Esophagus squamous epithelium (tissue), 5 donors: Measurements from ENCODE around the gene WDR75. TPM values are rescaled to one million over a fixed set of nuclear protein-coding genes. Genes with fewer than 3 reads are reported as not detected.

Experiments
- DNase-seq: peaks from one replicate; lab custom pipeline; 2025; lab: John Stamatoyannopoulos, UW
- H3K27ac ChIP-seq, 4 donors: fragments of 200-600 bp; sonication (generic); one replicate each; pipeline ENCODE4 v1.5.1; 2016 to 2019; ENCODE audit warnings: mild to moderate bottlenecking in 1 of 4
- H3K27me3 ChIP-seq, 4 donors: fragments of 200-600 bp; sonication (generic); 1 replicate in 3 of 4; 2 replicates in 1 of 4; pipeline versions ENCODE4 v1.5.1 to v1.6.0; 2017 to 2021; ENCODE audit warnings: antibody characterized with exemption in 1 of 4
- H3K36me3 ChIP-seq, 3 donors: fragments of 200-600 bp; sonication (generic); one replicate each; pipeline ENCODE4 v1.5.1; 2016 to 2019
- H3K4me1 ChIP-seq, 3 donors: fragments of 200-600 bp; sonication (generic); one replicate each; pipeline ENCODE4 v1.5.1; 2017 to 2019
- H3K4me3 ChIP-seq, 4 donors: fragments of 200-600 bp; sonication (generic); 1 replicate in 3 of 4; 2 replicates in 1 of 4; pipeline ENCODE4 v1.5.1; 2016 to 2019; ENCODE audit warnings: mild to moderate bottlenecking in 2 of 4, moderate library complexity in 1 of 4
- H3K9me3 ChIP-seq, 3 donors: fragments of 200-600 bp; sonication (generic); one replicate each; pipeline ENCODE4 v1.5.1; 2016 to 2019
- POLR2A ChIP-seq, 4 donors: fragments of 450-650 bp; IDR thresholded peaks; one replicate each; pipeline ENCODE4 v1.6.1; 2017; ENCODE audit warnings: antibody characterized with exemption in 4 of 4, mild to moderate bottlenecking in 4 of 4, moderate library complexity in 3 of 4
- WGBS, 2 donors: methylation state at CpG; one replicate each; pipeline ENCODE4 v1.1.5; 2018; 5-methylcytosine and 5-hydroxymethylcytosine counted together
- intact Hi-C: fragments of 100-400 bp; cut with DNase I; formaldehyde crosslinking; loops from one replicate; pipeline ENCODE4 v1.15.0; 2022
- total RNA-seq, 4 donors: library from RNA; depleted of rRNA; stranded (reverse); fragments of >200 nt; gene quantifications; one replicate each; pipeline ENCODE4 v1.1.0, GENCODE V29; 2016
- TF ChIP-seq, protein P1 (sequence below), 6 experiments: fragments of 450-650 bp in 4 of 6; fragments of 200-600 bp in 2 of 6; sonication (generic) in 2 of 6; IDR thresholded peaks; one replicate each; pipeline ENCODE4 v1.5.1; 2016 to 2019; ENCODE audit warnings: antibody characterized with exemption in 6 of 6, mild to moderate bottlenecking in 4 of 6, moderate library complexity in 4 of 6
- donor health status: DM: yes; HTN: yes; CAD: no.

Gene WDR75
- total RNA-seq, 4 donors from 2014 or later: 15.8 to 44.4 (median 30.6) TPM

DNA sequence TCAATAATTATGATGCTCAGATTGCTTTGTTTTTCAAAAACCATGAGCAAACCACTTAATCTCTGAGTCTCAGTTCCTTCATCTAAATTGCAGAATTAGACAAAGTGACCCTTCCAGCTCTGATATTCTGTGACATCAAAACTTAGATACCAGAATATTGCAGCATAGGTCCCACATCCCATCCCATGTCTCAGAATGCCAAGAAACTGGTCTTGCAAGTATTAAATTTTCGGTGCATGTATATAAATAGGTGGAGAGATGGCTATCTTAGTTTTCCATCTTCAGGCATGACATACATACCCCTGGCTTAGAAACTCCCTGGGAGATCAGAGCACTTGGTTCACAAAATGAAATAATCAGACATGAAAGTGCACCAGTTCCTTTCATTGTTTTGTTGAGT, 39.8 kb downstream of the WDR75 start:
- intact Hi-C loops: no loop called here
- no peak for TF ChIP-seq POLR2A (IDR thresholded peaks at IDR 0.05)
- TF ChIP-seq, protein P1, sequence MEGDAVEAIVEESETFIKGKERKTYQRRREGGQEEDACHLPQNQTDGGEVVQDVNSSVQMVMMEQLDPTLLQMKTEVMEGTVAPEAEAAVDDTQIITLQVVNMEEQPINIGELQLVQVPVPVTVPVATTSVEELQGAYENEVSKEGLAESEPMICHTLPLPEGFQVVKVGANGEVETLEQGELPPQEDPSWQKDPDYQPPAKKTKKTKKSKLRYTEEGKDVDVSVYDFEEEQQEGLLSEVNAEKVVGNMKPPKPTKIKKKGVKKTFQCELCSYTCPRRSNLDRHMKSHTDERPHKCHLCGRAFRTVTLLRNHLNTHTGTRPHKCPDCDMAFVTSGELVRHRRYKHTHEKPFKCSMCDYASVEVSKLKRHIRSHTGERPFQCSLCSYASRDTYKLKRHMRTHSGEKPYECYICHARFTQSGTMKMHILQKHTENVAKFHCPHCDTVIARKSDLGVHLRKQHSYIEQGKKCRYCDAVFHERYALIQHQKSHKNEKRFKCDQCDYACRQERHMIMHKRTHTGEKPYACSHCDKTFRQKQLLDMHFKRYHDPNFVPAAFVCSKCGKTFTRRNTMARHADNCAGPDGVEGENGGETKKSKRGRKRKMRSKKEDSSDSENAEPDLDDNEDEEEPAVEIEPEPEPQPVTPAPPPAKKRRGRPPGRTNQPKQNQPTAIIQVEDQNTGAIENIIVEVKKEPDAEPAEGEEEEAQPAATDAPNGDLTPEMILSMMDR (IDR thresholded peaks at IDR 0.05): no peak
- peaks cover 0 to 14% (median 0%) of the 10 kb centered on the region in 3 donors for H3K36me3 ChIP-seq
- no peaks in the 10 kb centered on the region for H3K9me3 ChIP-seq
- H3K4me3 ChIP-seq: no peak overlapping the region
- no peaks in the 10 kb centered on the region for H3K27me3 ChIP-seq
- WGBS, 2 donors: 64 to 77% methylated on average over 1 of the region's 1 CpG
- DNase-seq: no peak
- H3K4me1 ChIP-seq: peaks cover 0 to under 1% (median 0%) of the 10 kb centered on the region in 3 donors
- no peak overlapping the region for H3K27ac ChIP-seq

DNA sequence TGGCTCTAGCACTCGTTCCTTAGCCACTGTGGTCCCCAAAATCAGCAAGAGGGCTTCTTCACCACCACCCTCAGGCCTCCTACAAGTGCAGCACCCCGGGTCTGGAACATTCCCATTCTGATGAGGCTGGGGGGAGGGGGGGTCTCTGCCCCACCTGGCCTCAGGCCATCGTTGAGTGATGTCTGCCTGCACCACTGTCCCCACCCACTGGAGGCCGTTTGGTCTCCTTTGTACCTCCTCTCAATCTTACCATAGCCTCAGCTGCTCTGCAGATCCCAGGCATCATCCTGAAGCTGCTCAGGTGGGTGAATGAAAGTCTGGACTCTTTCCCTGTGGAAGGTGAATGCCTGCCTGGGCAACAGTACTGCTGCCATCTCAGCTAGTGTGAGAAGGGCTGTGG, 42.3 kb downstream of the WDR75 start:
- H3K27ac ChIP-seq: no peak overlapping the region
- DNase-seq: no peak
- TF ChIP-seq POLR2A (IDR thresholded peaks at IDR 0.05): no peak
- TF ChIP-seq, protein P1 (IDR thresholded peaks at IDR 0.05): no peak

DNA sequence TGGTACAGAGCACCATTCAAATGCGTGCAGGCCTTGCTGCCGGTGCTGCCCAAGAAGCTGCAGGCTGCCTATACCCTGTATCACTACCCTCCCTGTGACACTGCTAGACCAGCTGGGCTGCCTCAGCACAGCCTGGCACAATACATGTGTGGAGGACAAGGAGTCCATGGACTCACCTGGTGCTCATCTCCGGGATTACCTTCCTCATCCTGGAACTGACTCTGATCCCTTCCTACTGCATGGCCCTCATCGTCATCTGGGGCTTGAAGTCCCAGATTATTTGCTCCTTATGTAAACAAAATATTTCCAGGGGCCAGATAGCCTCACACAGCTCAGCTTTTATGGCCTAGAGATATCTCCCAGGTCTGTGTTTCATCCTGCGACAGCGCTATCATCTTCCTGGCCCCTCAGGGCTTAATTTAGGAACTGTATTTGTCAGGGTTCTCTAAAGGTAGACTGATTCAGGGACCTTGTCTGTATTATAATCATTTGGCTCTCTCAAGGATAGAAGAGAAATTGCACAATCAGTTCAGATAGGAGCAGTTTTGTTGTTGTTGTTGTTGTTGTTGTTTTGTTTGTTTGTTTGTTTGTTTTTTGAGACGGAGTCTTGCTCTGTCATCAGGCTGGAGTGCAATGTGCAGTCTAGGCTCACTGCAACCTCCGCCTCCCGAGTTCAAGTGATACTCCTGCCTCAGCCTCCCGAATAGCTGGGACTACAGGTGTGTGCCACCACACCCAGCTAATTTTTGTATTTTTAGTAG, 42.9 kb downstream of the WDR75 start:
- no peak overlapping the region for H3K4me3 ChIP-seq
- H3K4me1 ChIP-seq: peaks cover 0 to 5% (median 0%) of the 10 kb centered on the region in 3 donors
- no peak overlapping the region for H3K27ac ChIP-seq
- H3K27me3 ChIP-seq: no peaks in the 10 kb centered on the region
- H3K36me3 ChIP-seq: no peaks in the 10 kb centered on the region
- TF ChIP-seq, protein P1 (IDR thresholded peaks at IDR 0.05): no peak
- no peak for TF ChIP-seq POLR2A (IDR thresholded peaks at IDR 0.05)
- H3K9me3 ChIP-seq: no peaks in the 10 kb centered on the region
- DNase-seq: no peak
- 90 to 95% methylated on average over 9 to 10 of the region's 10 CpGs for WGBS, 2 donors
- intact Hi-C loops: no loop called here

More for the DNA sequence above, 42.3 kb downstream of the WDR75 start:
- peaks cover 0 to 5% (median 0%) of the 10 kb centered on the region in 3 donors for H3K4me1 ChIP-seq
- H3K4me3 ChIP-seq: no peak overlapping the region
- H3K36me3 ChIP-seq: no peaks in the 10 kb centered on the region
- WGBS, 2 donors: 64 to 73% methylated on average over 3 to 4 of the region's 4 CpGs
- H3K27me3 ChIP-seq: no peaks in the 10 kb centered on the region
- intact Hi-C loops: no loop called here
- no peaks in the 10 kb centered on the region for H3K9me3 ChIP-seq

DNA sequence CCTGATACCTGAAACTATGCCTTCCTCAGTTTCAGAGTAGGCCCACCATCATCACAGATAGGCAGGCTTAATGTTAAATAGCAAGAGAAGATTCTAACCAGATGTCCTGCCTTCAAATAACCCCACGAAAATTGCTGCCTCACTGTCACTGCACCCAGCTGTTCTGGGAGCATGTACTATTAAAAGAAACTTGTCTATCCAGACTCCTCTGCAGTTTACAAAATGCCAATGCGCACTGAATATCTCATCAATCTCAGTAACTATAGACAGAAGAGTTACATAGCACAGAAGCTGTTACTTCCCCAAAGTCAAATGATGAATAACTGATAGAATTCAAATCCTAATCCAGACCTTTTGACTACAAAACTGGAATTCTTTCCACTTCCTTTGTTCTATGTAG, 43.9 kb downstream of the WDR75 start:
- WGBS, 2 donors: 69 to 75% methylated on average over 2 of the region's 2 CpGs
- H3K9me3 ChIP-seq: no peaks in the 10 kb centered on the region

More for the DNA sequence above, 43.9 kb downstream of the WDR75 start:
- intact Hi-C loops: no loop called here
- Histone ChIP-seq H3K27me3 (no peaks in the 10 kb centered on the region), H3K27ac (no peak overlapping the region), H3K4me1 (peaks cover 0 to 5% (median 0%) of the 10 kb centered on the region in 3 donors), H3K36me3 (no peaks in the 10 kb centered on the region), H3K4me3 (no peak overlapping the region)
- DNase-seq: no peak
- no peak for TF ChIP-seq POLR2A (IDR thresholded peaks at IDR 0.05)
- TF ChIP-seq, protein P1 (IDR thresholded peaks at IDR 0.05): no peak
